Karpas-422 (cell line): ENCODE data around the gene SAMD4B. TPM values are rescaled to one million over a fixed set of nuclear protein-coding genes. Genes with fewer than 3 reads are reported as not detected.
"Not testable (repeated sequence)": the region's sequence is repeated elsewhere in the genome, so short reads cannot be mapped to it uniquely, and the experiment has no call there.

Experiments
- DNase-seq: peaks from one replicate; pipeline ENCODE4 v3.0.0-alpha.2; 2015
- H2AFZ ChIP-seq: fragments of 200-600 bp; sonication (generic); 2 replicates; pipeline ENCODE4 v1.6.1; 2014; ENCODE audit warnings: antibody characterized with exemption, low read length, mixed read lengths
- H3K27ac ChIP-seq: fragments of 200-600 bp; sonication (generic); 2 replicates; pipeline ENCODE4 v1.5.1; 2014; ENCODE audit warnings: mild to moderate bottlenecking, low read length, moderate library complexity
- H3K27me3 ChIP-seq: fragments of 200-600 bp; sonication (generic); 2 replicates; pipeline ENCODE4 v1.6.1; 2014; ENCODE audit warnings: low read length, mixed read lengths
- H3K36me3 ChIP-seq: fragments of 200-600 bp; sonication (generic); 2 replicates; pipeline ENCODE4 v1.6.1; 2014; ENCODE audit warnings: low read length, mixed read lengths; ENCODE audit not compliant: insufficient read depth
- H3K4me1 ChIP-seq: fragments of 200-600 bp; sonication (generic); 2 replicates; pipeline ENCODE4 v1.6.1; 2014; ENCODE audit warnings: mild to moderate bottlenecking, low read length, mixed read lengths
- H3K4me2 ChIP-seq: fragments of 200-600 bp; sonication (generic); 2 replicates; pipeline ENCODE4 v1.6.1; 2014; ENCODE audit warnings: low read length, low read depth, mild to moderate bottlenecking; ENCODE audit not compliant: poor library complexity, severe bottlenecking
- H3K4me3 ChIP-seq: fragments of 200-600 bp; sonication (generic); 2 replicates; pipeline ENCODE4 v1.5.1; 2014; ENCODE audit warnings: mild to moderate bottlenecking, antibody characterized with exemption, low read length, mixed read lengths
- H3K79me2 ChIP-seq: fragments of 200-600 bp; sonication (generic); 2 replicates; pipeline ENCODE4 v1.6.1; 2014; ENCODE audit warnings: mild to moderate bottlenecking, low read length, mixed read lengths
- H3K9ac ChIP-seq: fragments of 200-600 bp; sonication (generic); 2 replicates; pipeline ENCODE4 v1.6.0; 2014; ENCODE audit warnings: low read length
- H3K9me2 ChIP-seq: fragments of 200-600 bp; sonication (generic), shearing (Covaris generic); replicated peaks from 2 replicates; pipeline ENCODE4 v1.6.0; 2014; ENCODE audit warnings: mild to moderate bottlenecking, low read length, moderate library complexity; ENCODE audit not compliant: insufficient read depth
- H3K9me3 ChIP-seq: fragments of 300-700, 200-600 bp; sonication (generic); 2 replicates; pipeline ENCODE4 v1.6.1; 2014; ENCODE audit warnings: low read length, mixed read lengths
- H4K20me1 ChIP-seq: fragments of 200-600 bp; sonication (generic); 2 replicates; pipeline ENCODE4 v1.6.1; 2014; ENCODE audit warnings: mild to moderate bottlenecking, antibody characterized with exemption, low read length, low read depth; ENCODE audit not compliant: insufficient read depth
- total RNA-seq: library from RNA; depleted of rRNA; stranded (reverse); fragments of >200 nt; shearing (Covaris generic); gene quantifications from 2 replicates; pipeline ENCODE4 v1.2.3, GENCODE V29; 2014; ENCODE audit warnings: low replicate concordance

SAMD4B gene
- total RNA-seq, 1 experiment from 2014 or later, result 50.9 TPM

DNA sequence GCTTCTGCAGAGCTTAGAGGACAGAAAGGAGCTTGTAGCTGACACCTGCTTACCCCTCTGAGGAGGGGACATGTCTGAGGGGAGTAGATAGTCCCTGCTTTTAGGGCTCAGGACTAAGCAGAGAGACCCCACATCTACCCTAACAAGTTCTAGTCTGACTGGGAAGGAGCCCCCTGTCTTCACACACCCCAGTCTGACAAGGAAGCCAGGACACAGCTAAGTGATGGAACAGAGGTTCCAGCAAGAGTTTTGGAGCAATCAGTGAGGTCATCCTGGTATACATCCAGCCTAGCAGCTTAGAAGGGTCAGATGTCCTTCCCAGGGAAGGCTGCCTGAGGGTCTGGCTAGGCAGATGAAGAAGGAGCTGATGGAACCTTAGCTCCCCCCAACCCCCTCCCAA lies 33.7 kb downstream of the SAMD4B start:
- H3K9me3 ChIP-seq, result no peaks in the 10 kb centered on the region
- H3K27ac ChIP-seq, result no peak overlapping the region
- no peak overlapping the region for H2AFZ ChIP-seq
- H3K4me1 ChIP-seq, result no peaks in the 10 kb centered on the region
- no peaks in the 10 kb centered on the region for H3K79me2 ChIP-seq
- H3K9me2 ChIP-seq, result no peaks in the 10 kb centered on the region
- H3K4me3 ChIP-seq, result no peak overlapping the region
- no peak for DNase-seq
- 0 out of 2 replicates have a peak, but pooled peaks cover 8% of the 10 kb centered on the region for H3K36me3 ChIP-seq
- no peak overlapping the region for H3K4me2 ChIP-seq
- no peaks in the 10 kb centered on the region; the same call in 1 of the 2 replicates for H4K20me1 ChIP-seq
- no peak overlapping the region for H3K9ac ChIP-seq
- no peaks in the 10 kb centered on the region for H3K27me3 ChIP-seq

DNA sequence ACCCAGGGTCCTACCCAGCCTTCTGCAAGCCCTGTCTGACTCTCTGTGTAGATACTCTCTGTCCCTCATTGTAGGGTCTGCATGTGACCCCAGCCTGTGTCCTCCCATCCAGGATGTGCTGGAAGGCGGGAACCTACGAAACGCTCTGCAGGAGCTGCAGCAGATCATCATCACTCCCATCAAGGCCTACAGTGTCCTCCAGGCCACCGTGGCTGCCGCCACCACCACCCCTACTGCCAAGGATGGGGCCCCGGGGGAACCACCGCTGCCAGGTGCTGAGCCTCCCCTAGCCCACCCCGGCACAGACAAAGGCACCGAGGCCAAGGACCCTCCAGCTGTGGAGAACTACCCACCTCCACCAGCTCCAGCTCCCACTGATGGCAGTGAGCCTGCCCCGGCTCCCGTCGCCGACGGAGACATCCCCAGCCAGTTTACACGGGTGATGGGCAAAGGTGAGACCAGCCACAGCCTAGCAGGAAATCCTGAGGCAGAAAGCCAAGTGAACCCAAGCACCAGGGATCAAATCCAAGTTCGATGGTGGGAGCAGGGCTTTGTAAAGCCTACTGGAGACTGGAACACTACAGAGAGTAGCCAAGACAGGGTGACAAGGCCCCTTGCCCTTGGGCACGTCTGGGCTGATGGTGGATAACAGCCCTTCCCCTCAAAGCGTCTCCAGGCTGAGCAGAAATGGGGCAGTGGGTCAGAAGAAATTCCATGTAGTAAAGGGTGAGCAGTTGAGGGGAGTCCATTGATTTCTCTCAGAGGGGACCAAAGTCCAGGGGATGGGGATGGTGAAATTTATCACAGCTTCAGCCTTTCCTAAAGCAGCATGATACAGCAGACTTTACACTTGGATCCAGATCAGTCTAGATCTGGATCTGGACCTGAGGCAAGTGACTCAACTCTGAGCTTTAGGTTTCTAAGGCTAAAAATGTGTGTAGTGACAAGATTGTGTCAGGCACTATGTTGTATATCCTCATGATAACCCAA lies 35.4 kb downstream of the SAMD4B start:
- H3K27ac ChIP-seq, result no peak overlapping the region
- H3K4me3 ChIP-seq, result no peak overlapping the region
- H3K9ac ChIP-seq, result no peak overlapping the region
- H4K20me1 ChIP-seq, result no peaks in the 10 kb centered on the region; the same call in 1 of the 2 replicates
- no peaks in the 10 kb centered on the region for H3K27me3 ChIP-seq
- no peaks in the 10 kb centered on the region for H3K79me2 ChIP-seq
- 0 out of 2 replicates have a peak, but pooled peaks cover 4% of the 10 kb centered on the region for H3K36me3 ChIP-seq
- no peaks in the 10 kb centered on the region for H3K4me1 ChIP-seq
- no peak for DNase-seq
- no peaks in the 10 kb centered on the region for H3K9me3 ChIP-seq
- no peak overlapping the region for H3K4me2 ChIP-seq
- H2AFZ ChIP-seq, result no peak overlapping the region
- H3K9me2 ChIP-seq, result no peaks in the 10 kb centered on the region

DNA sequence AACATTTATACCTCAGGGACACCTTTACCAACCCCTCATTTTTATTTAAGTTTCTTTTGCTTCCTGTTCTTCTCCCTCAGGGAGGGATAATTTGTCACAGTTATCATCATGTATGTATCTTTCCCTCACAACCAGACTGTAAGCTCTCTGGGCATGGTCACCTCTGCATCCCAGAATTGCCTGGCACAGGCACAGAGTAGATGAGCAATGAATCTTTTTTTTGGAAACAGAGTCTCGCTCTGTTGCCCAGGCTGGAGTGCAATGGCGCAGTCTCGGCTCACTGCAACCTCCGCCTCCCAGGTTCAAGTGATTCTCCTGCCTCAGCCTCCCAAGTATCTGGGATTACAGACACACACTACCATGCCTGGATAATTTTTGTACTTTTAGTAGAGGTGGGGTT lies 37.1 kb downstream of the SAMD4B start:
- not testable (repeated sequence) for H3K4me1 ChIP-seq, H3K9me3 ChIP-seq, DNase-seq, H3K36me3 ChIP-seq, H3K9me2 ChIP-seq, H4K20me1 ChIP-seq, H3K4me3 ChIP-seq, H3K79me2 ChIP-seq, H2AFZ ChIP-seq, H3K27me3 ChIP-seq, H3K4me2 ChIP-seq, H3K27ac ChIP-seq, H3K9ac ChIP-seq

DNA sequence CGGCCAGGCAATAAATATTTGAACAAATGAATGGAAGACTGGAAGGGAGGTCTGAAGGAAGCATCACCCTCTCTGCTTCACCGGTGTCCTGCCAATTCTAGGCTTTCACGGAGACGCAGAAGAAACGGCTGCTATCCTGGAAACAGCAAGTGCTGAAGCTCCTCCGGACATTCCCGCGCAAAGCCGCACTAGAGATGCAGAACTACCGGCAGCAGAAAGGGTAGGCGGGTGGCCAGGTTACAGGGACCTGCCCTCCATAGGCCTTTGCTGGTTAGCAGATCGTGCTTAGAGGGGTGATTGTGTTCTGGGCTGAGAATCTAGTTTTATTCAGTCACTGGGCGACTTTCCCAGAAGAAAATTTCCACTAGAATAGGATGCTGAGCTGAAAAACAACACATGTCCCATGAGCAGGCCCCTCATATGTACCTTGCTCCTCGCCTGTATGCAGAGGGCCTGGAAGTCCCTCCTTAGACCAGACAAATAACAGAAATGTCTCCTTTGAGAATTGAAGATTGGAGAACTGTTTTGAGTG lies 37.7 kb downstream of the SAMD4B start:
- Histone ChIP-seq H3K9me3 (no peaks in the 10 kb centered on the region), H3K27me3 (no peaks in the 10 kb centered on the region), H3K9me2 (no peaks in the 10 kb centered on the region), H3K79me2 (no peaks in the 10 kb centered on the region), H2AFZ (no peak overlapping the region), H3K4me2 (no peak overlapping the region), H3K4me3 (no peak overlapping the region), H3K27ac (no peak overlapping the region), H3K9ac (no peak overlapping the region), H4K20me1 (no peaks in the 10 kb centered on the region; the same call in 1 of the 2 replicates), H3K36me3 (peaks cover 10% of the 10 kb centered on the region), H3K4me1 (no peaks in the 10 kb centered on the region)
- DNase-seq, result no peak

DNA sequence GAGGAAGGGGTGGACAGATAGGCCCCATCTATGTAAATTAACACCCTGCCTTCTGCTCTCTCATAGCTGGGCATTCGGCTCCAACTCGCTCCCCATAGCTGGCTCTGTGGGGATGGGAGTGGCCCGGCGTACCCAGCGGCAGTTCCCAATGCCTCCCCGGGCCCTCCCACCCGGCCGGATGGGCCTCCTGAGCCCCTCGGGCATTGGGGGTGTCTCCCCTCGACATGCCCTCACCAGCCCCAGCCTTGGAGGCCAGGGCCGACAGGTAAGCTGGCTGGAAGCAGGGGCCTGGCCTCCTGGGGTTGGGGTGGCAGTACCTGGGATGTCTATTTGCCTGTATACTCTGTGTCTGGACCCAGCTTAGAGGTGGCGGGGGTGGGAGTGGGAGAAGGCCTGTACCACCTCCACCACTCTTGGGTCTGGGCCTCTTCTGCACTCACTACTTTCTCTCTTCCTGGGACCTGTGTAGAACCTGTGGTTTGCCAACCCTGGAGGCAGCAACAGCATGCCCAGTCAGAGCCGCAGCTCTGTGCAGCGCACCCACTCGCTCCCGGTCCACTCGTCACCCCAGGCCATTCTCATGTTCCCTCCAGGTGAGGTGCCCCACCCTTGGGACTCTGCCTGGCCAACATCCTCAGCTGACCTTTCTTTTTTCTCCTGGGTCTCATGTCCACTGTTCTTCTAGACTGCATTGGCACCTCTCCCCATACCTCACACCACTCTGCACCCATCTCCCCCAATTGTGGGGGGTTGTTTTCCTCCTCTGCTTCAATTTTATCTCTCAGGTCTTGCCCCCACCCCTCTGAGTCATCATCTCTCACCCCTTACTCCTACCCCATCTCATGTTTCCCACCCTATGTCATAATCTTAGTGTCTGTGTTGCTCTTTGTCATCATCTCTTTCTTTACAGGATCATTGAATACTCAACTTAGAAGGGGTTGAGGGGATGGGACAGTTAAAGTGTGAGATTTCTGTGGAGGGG lies 38.6 kb downstream of the SAMD4B start:
- Histone ChIP-seq H3K27ac (no peak overlapping the region), H3K9ac (no peak overlapping the region), H2AFZ (no peak overlapping the region), H3K9me2 (no peaks in the 10 kb centered on the region), H3K4me1 (no peaks in the 10 kb centered on the region), H3K9me3 (no peaks in the 10 kb centered on the region), H3K4me2 (no peak overlapping the region), H3K79me2 (no peaks in the 10 kb centered on the region), H3K27me3 (no peaks in the 10 kb centered on the region), H3K4me3 (no peak overlapping the region), H4K20me1 (no peaks in the 10 kb centered on the region), H3K36me3 (peaks cover 10% of the 10 kb centered on the region)
- DNase-seq, result no peak

DNA sequence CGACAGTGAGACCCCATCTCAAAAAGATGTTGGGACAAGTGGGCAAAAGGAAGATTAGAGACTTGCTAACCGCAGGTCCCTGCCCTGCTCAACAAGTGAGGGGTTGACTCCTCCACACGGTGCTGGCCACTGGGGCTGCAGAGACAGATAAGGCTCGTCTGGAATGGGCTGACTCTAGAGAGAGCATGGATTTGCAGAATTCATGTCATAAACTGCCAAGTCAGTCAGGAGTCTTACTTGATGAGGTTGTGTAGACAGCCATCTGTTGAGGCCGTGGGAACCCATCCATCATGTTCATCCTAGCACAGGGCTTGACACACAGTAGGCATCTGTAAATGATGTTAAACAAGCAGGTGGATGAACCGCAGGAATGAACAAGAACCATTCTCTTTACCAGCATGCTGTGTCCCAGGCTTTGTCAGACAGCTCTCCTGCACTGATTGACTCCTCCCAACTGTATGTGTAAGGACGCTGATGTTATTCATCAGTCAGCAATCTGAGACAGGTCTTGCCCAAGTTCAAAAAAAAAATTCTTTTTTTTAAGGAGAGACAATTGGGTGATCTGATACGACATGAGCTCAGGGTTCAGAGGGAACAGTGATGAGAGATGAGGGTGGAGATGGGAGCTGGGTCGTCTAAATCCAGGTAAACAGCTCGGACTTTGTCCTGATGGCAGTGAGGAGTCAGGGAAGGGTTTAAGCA lies 39.8 kb downstream of the SAMD4B start:
- Histone ChIP-seq H3K79me2 (no peaks in the 10 kb centered on the region), H3K27me3 (no peaks in the 10 kb centered on the region), H3K9me2 (no peaks in the 10 kb centered on the region), H2AFZ (no peak overlapping the region), H3K27ac (no peak overlapping the region), H3K4me1 (no peaks in the 10 kb centered on the region), H3K9me3 (no peaks in the 10 kb centered on the region), H3K4me3 (no peak overlapping the region), H3K36me3 (peaks cover 11% of the 10 kb centered on the region), H4K20me1 (no peaks in the 10 kb centered on the region), H3K9ac (no peak overlapping the region), H3K4me2 (no peak overlapping the region)
- no peak for DNase-seq

DNA sequence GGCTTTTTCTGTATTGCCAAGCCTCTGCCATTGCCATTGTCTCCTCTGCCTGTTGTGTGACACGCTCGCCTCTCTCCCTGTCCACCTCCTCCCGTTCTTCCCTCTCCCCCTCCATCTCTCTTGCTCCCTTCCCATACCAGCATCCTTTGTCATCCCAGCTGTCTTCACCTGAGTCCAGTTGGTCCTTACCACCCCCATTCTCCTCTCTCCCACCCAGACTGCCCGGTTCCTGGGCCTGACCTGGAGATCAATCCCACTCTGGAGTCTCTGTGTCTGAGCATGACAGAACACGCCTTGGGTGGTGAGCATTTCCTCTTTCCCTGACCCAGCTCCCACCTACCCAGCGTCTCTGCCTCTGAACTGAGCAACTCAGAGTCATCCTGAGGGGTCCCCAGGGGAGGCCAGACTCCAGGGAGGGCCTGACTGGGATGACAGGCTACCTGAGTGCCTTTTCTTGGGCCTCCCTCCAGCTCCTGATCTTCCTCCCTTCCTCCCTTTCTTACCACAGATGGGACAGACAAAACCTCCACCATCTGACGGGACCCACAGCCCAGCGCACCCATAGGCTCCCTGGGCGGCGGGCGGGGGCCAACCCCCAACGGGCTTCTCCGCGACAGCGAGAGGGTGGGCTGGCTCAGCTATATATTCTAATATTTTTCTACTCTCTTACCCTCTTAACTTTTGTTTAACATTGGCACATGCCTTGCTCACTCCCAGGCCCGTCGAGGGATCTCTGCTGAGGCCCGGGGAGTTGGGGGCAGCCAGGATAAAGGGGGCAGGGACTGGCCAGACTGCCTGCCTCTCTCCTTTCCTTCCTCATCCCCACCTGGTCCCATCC lies 41.0 kb downstream of the SAMD4B start:
- Histone ChIP-seq H3K9me3 (no peaks in the 10 kb centered on the region), H3K4me1 (no peaks in the 10 kb centered on the region), H3K79me2 (no peaks in the 10 kb centered on the region), H3K36me3 (peaks cover 13% of the 10 kb centered on the region), H3K9ac (no peak overlapping the region), H3K4me3 (no peak overlapping the region), H2AFZ (no peak overlapping the region), H3K27me3 (no peaks in the 10 kb centered on the region), H4K20me1 (no peaks in the 10 kb centered on the region), H3K9me2 (no peaks in the 10 kb centered on the region), H3K4me2 (no peak overlapping the region), H3K27ac (no peak overlapping the region)
- DNase-seq, result no peak
